Stimulated activated CD4-positive, alpha-beta T cell treated with anti-CD3 and anti-CD28 coated beads, Interleukin-12 subunit alpha, Interleukin-12 subunit beta, amount 100 ng/mL, for 48 hours (primary cell): Measurements from ENCODE around the gene ADAM12.

Source experiments
- DNase-seq, 3 donors: peaks; one replicate each; pipeline ENCODE4 v3.0.0-alpha.2; 2020; ENCODE audit warnings: low read depth in 2 of 3, low spot score in 1 of 3

The ADAM12 gene

GRCh38 chr10:126324826-126325225, 63.5 kb downstream of the ADAM12 start:
- DNase-seq, result no peak

- no peak for DNase-seq
These were observed 66.8 kb downstream of the ADAM12 start for GRCh38 chr10:126321440-126321839.

GRCh38 chr10:126317751-126318150, 70.5 kb downstream of the ADAM12 start:
- no peak for DNase-seq

- DNase-seq, result no peak
These were observed 72.6 kb downstream of the ADAM12 start for GRCh38 chr10:126315494-126316177.

GRCh38 chr10:126314863-126315493, 73.3 kb downstream of the ADAM12 start:
- no peak for DNase-seq

- no peak for DNase-seq
These were observed 76.1 kb downstream of the ADAM12 start for GRCh38 chr10:126312167-126312566.

GRCh38 chr10:126309228-126309883, 78.9 kb downstream of the ADAM12 start:
- DNase-seq, result no peak

- no peak for DNase-seq
These were observed 85.2 kb downstream of the ADAM12 start for GRCh38 chr10:126302826-126303665.

GRCh38 chr10:126302476-126302756, 85.9 kb downstream of the ADAM12 start:
- no peak for DNase-seq

GRCh38 chr10:126301701-126302475, 86.4 kb downstream of the ADAM12 start:
- no peak for DNase-seq

GRCh38 chr10:126294451-126294850, 93.8 kb downstream of the ADAM12 start:
- DNase-seq, result no peak

GRCh38 chr10:126290232-126290631, 98.0 kb downstream of the ADAM12 start:
- DNase-seq, result no peak

- no peak for DNase-seq
These were observed 99.5 kb downstream of the ADAM12 start for GRCh38 chr10:126288547-126289493.

GRCh38 chr10:126286256-126286780, 102.0 kb downstream of the ADAM12 start:
- DNase-seq, result no peak

GRCh38 chr10:126283307-126283706, 105.0 kb downstream of the ADAM12 start:
- no peak for DNase-seq

GRCh38 chr10:126278851-126279250, 109.4 kb downstream of the ADAM12 start:
- DNase-seq, result no peak

- no peak for DNase-seq
These were observed 111.1 kb downstream of the ADAM12 start for GRCh38 chr10:126277181-126277580.

GRCh38 chr10:126272526-126272925, 115.8 kb downstream of the ADAM12 start:
- DNase-seq, result no peak

GRCh38 chr10:126270111-126270510, 118.2 kb downstream of the ADAM12 start:
- DNase-seq, result no peak
